Iris pigment epithelial cell (primary cell): Measurements from ENCODE around the gene SLC5A6.
A peak's percentile ranks its signal among the peaks of the same experiment; 100 is the strongest.

ENCODE experiments used
- DNase-seq: peaks from one replicate; pipeline ENCODE4 v3.0.0-alpha.2; 2011; ENCODE audit warnings: low read depth

The SLC5A6 gene

GRCh38 chr2:27236626-27237025 lies 24.6 kb upstream of the SLC5A6 start:
- no peak for DNase-seq

- DNase-seq, result no peak
These were observed 24.1 kb upstream of the SLC5A6 start for GRCh38 chr2:27236136-27236535.

- DNase-seq, result no peak
These were observed 21.3 kb upstream of the SLC5A6 start for GRCh38 chr2:27233341-27233740.

- no peak for DNase-seq
These were observed 19.9 kb upstream of the SLC5A6 start for GRCh38 chr2:27231921-27232320.

GRCh38 chr2:27227501-27227900 lies 15.4 kb upstream of the SLC5A6 start:
- no peak for DNase-seq

DNA sequence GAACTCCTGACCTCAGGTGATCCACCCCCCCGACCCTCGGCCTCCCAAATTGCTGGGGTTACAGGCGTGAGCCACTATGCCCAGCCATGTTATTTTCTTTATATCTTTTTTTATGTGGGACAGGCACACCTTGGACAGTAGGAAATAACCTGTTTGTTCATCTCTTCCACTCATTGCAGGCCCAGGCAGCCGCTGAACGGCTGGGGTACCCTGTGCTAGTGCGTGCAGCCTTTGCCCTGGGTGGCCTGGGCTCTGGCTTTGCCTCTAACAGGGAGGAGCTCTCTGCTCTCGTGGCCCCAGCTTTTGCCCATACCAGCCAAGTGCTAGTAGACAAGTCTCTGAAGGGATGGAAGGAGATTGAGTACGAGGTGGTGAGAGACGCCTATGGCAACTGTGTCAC lies 13.5 kb upstream of the SLC5A6 start:
- DNase-seq, result no peak

- no peak for DNase-seq
These were observed 11.3 kb upstream of the SLC5A6 start for GRCh38 chr2:27223416-27223815.

DNA sequence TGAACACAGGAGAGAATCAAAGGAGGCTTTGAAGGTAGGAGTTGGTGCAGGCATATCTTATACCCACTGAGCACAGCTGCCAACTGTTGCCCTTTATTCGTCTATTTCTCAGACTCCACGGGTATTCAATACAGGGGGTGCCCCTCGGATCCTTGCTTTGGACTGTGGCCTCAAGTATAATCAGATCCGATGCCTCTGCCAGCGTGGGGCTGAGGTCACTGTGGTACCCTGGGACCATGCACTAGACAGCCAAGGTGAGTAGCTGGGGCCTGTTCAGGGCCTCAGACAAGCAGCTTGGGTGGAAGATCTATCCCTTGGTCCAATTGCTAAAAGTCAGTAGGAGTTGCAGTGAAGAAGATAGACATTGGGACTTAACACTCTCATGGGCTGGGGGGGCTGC lies 10.3 kb upstream of the SLC5A6 start:
- DNase-seq, result no peak

DNA sequence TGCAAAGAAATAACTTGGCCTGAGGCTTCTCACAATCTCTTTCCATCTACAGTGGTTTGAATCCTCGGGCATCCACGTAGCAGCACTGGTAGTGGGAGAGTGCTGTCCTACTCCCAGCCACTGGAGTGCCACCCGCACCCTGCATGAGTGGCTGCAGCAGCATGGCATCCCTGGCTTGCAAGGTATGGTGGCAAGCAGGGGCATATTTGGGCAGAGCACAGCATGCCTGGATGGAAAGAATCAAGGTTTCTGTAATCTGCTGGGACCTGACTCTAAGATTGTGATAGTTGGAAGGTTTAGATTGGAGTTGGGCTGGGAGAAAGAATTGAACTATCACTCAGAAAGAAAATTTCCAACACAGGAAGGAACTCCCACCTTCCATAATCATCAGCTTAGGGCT lies 9.1 kb upstream of the SLC5A6 start:
- DNase-seq, result no peak

GRCh38 chr2:27220091-27220490 lies 8.0 kb upstream of the SLC5A6 start:
- no peak for DNase-seq

DNA sequence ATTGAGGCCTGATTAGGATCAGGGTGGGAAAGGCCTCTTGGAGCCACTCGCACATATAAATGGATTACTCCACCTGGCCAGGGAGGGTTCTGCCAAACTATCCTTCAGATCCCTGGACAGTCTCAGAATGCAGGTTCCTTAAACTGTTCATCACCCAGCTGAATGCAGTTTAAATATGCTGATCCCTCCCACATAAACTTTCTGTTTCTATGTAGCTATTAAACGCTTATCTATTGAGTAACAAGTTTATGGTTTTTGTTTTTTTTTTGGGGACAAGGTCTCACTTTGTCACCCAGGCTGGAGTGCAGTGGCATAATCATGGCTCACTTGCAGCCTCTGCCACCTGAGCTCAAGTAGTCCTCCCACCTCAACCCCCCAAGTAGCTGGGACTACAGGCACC lies 7.0 kb upstream of the SLC5A6 start:
- no peak for DNase-seq

- DNase-seq, result no peak
These were observed 6.5 kb upstream of the SLC5A6 start for GRCh38 chr2:27218614-27219013.

- DNase-seq, result peak; percentile 88
These were observed 5.4 kb upstream of the SLC5A6 start, which contains the start of gene CAD for GRCh38 chr2:27217173-27218121. Gene CAD, plus strand, starts transcription at chr2:27217369. Its CDS starts 183 bp downstream, at chr2:27217552.

GRCh38 chr2:27216416-27217137 lies 4.5 kb upstream of the SLC5A6 start:
- no peak for DNase-seq

GRCh38 chr2:27214941-27215340 lies 2.9 kb upstream of the SLC5A6 start:
- DNase-seq, result peak; percentile 19

DNA sequence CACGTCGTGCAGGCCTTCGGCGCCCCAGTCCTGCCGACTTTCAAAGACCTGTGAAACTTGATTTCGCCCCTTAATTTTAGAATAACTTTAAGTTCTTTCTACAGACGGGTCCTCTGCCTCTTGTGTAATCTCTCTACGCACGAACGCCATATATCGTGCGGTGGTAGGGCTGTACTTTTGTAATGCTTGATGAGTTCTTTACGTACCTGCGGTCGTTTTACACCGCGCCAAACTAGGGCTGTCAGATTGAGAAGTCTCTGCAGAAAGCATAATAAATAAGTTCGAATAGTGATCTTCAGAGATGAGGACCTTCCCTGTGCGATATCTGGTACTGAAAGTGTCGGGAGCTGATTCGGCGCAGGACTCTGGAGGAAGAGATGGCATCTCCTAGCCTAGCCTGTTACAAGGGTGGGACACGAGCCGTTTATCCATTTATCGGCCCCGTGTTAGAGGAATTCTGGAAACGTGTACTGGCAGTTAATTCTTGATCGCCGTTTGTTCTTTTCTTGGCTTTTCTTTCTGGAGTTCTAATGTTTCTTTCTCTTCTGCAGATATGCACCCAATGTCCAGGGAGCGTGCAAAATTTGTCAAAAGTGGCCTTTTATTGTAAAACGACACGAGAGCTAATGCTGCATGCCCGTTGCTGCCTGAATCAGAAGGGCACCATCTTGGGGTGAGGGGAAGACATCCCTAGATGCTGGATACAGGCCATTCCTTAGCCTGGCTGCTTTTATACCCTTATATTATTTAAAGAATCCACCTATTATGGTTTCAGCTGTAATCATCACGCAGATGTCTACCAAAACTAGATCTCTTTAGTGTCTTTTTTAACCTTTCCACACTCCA lies 781 bp upstream of the SLC5A6 start:
- DNase-seq, result peak; percentile 83

DNA sequence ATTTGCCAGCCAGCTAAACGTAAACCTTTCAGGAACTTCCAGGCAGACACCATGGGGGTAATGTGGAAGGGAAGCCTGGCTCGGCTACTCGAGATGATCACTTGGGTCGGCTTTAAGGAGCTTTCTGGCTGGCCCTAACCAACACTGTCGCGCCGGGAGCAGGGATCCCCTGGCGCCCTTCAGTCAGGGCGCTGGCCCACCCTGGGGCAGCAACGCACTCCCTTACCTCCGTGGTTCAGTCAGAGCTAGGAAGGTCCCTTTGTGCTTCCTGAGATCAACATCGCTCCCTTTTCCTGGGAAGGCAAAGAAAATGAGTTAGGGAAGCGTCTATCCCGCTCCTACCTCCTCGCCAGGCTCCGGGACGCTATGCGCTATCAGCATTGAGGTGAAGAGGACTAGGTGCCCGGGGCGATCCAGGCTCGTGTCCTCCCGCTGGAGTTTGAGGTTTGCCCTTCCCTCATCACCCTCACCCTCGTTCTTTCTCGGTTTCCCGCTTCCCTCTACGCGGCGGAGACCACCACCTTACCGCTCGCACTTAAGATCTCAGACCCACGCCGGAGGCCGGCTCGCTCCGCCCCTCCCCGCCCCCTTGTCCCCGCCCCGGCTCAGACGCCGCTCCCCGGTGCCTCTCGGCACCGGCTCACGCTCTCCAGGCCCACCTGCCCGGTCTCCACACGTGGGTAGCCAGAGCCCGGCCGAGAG lies 676 bp downstream of the SLC5A6 start:
- DNase-seq, result peak; percentile 14

GRCh38 chr2:27209621-27210401 lies 2.3 kb downstream of the SLC5A6 start:
- peak; percentile 51 for DNase-seq

DNA sequence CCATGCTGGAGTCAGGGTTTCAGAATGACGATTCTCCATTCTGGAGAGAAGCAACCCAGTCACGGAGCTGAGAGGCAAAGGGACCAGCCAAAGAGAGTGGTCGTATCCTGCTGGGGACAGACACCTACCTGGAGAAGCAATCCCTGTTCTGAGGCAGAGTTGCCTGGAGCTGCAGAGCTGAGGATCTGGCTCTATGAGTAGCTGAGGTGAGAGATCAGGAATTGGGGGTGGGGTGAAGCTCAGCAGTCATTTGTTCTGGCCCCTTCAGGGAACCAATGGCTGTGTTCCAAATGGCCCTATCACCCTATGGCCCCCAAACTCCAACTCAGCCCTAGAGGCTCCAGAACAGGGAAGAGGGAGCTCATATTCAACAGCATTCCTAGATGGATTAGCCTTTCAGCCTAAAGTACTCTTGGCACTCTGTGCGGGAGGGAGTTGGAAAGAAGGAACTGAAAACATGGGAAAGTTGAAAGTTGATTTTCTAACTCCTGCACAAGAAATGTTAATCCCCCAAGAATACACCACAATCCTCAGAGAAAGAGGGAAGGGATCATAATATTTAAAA lies 3.5 kb downstream of the SLC5A6 start:
- DNase-seq, result no peak

- DNase-seq, result no peak
These were observed 5.7 kb downstream of the SLC5A6 start for GRCh38 chr2:27206346-27206745.
